HG03460 (cell line): ENCODE results near the gene CNTLN.
"Not testable (repeated sequence)": the region's sequence is repeated elsewhere in the genome, so short reads cannot be mapped to it uniquely, and the experiment has no call there.

Experiments used
- ATAC-seq: cut with Tn5 transposase; IDR thresholded peaks from one replicate; pipeline ENCODE4 v1.9.1; 2021; ENCODE audit not compliant: unreplicated experiment

Gene CNTLN

GRCh38 chr9:17397166-17397728, 262.4 kb downstream of the CNTLN start:
- not testable (repeated sequence) for ATAC-seq

- ATAC-seq, result no peak
Observed at GRCh38 chr9:17398350-17398749, 263.5 kb downstream of the CNTLN start.

GRCh38 chr9:17401858-17402257, 267.0 kb downstream of the CNTLN start:
- ATAC-seq, result no peak

GRCh38 chr9:17402309-17402708, 267.5 kb downstream of the CNTLN start:
- ATAC-seq, result no peak

GRCh38 chr9:17403539-17403938, 268.7 kb downstream of the CNTLN start:
- ATAC-seq, result no peak

- no peak for ATAC-seq
Observed at GRCh38 chr9:17414986-17415385, 280.1 kb downstream of the CNTLN start.

- ATAC-seq, result no peak
Observed at GRCh38 chr9:17422994-17423680, 288.3 kb downstream of the CNTLN start.

GRCh38 chr9:17423681-17424011, 288.8 kb downstream of the CNTLN start:
- no peak for ATAC-seq

- no peak for ATAC-seq
Observed at GRCh38 chr9:17425384-17425783, 290.5 kb downstream of the CNTLN start.

GRCh38 chr9:17433526-17433925, 298.7 kb downstream of the CNTLN start:
- no peak for ATAC-seq

- no peak for ATAC-seq
Observed at GRCh38 chr9:17436854-17437253, 302.0 kb downstream of the CNTLN start.

GRCh38 chr9:17437813-17438212, 303.0 kb downstream of the CNTLN start:
- ATAC-seq, result no peak

GRCh38 chr9:17445126-17445525, 310.3 kb downstream of the CNTLN start:
- not testable (repeated sequence) for ATAC-seq

- ATAC-seq, result no peak
Observed at GRCh38 chr9:17453751-17454150, 318.9 kb downstream of the CNTLN start.

- ATAC-seq, result no peak
Observed at GRCh38 chr9:17462869-17463464, 328.1 kb downstream of the CNTLN start.

GRCh38 chr9:17470036-17470813, 335.4 kb downstream of the CNTLN start:
- ATAC-seq, result no peak

GRCh38 chr9:17472126-17472525, 337.3 kb downstream of the CNTLN start:
- ATAC-seq, result no peak

GRCh38 chr9:17476401-17476800, 341.6 kb downstream of the CNTLN start:
- peak; percentile 85 for ATAC-seq

- no peak for ATAC-seq
Observed at GRCh38 chr9:17477816-17478215, 343.0 kb downstream of the CNTLN start.

GRCh38 chr9:17480966-17481365, 346.1 kb downstream of the CNTLN start:
- ATAC-seq, result no peak

GRCh38 chr9:17481565-17481964, 346.7 kb downstream of the CNTLN start:
- ATAC-seq, result no peak

GRCh38 chr9:17484906-17485305, 350.1 kb downstream of the CNTLN start:
- no peak for ATAC-seq
